ENCODE measurements around the gene CACNA1C. TPM values are rescaled to one million over a fixed set of nuclear protein-coding genes. Genes with fewer than 3 reads are reported as not detected.

CACNA1C gene
- total RNA-seq, 4 donors from 2014 or later, result 2.9 to 5.3 (median 4.3) TPM

DNA sequence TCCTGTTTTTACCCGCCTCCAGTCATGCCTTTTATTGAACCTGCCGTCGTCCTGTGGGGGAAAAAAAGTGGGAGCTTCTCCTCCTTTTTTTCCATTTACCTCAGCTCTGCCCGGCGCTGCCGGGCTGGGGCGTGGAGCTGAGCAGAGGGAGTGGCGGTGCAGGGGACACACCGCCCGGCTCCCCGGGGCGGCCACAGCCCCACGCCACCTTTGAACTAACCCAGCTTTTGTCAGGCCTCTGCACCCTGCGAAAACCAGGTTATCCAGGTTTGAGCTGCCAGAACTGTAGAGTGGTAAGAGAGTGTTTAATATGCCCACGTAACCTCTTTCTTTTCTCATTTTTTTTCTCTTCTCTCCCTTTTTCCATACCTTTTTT, 581.0 kb downstream of the CACNA1C start:
- TF ChIP-seq CTCF (IDR thresholded peaks at IDR 0.05; ENCODE audit: low read depth), result no peak

DNA sequence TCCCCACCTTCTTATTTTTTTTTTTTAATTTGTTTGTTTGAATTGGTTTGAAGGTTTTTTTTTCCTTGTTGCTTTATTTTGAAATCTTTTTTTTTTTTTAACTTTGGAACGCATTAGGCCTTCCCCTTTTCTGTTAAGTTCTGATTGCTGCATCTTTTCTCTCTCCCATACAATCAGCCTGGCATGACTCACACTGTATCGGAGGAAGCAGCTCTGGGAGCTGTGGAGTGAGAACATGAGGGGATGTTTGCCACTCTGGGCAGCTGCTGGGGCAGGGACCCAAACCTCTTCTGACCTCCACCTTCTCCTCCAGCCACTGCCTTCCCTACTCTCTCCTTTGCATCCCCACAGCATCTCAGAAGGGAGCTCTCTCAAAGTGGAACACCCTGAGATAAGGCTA, 581.7 kb downstream of the CACNA1C start:
- no peak for TF ChIP-seq CTCF (IDR thresholded peaks at IDR 0.05; ENCODE audit: low read depth)

GRCh38 chr12:2636741-2637340, 584.1 kb downstream of the CACNA1C start:
- no peak for TF ChIP-seq CTCF (IDR thresholded peaks at IDR 0.05; ENCODE audit: low read depth)

GRCh38 chr12:2637371-2637770, 584.6 kb downstream of the CACNA1C start:
- TF ChIP-seq CTCF (IDR thresholded peaks at IDR 0.05; ENCODE audit: low read depth), result no peak

DNA sequence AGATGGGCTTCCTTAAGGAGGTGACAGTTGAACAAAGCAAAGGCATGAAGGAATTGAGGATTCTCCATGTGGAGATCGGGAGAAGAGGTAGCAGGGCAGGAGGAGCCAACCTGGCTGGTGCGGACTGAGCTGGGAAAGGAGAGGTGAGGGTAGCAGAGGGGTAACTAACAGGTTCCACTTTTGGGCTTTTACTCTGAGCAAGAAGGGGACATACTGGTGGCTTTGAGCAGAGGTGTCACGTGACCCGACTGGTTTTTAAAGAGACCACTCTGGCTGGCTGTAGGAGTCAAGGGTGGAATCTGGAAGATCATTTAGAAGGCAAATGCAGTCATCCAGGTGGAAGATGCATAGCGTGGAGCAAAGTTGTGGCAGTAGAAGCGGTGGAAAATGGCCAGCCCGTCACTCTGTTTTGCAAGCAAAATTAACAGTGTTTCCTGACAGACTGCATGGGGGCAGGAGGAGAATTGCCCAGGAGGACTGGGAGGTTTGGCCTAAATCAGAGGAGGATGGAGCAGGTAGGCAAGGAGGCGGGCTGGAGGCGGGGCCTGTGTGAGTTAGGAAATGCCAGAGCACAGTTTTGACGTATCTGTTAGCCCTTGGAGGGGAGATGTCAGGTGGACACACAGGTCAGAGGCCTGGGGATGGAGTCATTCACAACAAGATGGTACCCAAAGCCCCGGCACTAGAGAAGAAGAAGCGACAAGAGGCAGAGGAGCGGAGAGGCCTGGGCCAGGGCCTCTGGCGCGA, 585.7 kb downstream of the CACNA1C start:
- no peak for TF ChIP-seq CTCF (IDR thresholded peaks at IDR 0.05; ENCODE audit: low read depth)

DNA sequence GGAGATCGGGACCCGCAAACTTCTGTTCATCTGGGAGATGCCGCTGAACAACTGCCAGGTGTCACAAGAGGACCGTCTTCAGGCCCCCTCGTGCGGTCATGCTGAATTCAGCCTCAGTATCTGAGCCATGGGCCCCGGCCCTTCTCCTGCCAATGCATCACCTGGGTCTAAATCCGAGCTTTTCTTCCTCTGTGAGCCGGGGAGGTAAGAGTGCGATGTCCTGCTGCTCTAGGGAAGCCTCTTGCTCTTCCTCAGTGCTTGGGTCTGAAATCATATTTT, 586.2 kb downstream of the CACNA1C start:
- no peak for TF ChIP-seq CTCF (IDR thresholded peaks at IDR 0.05; ENCODE audit: low read depth)

GRCh38 chr12:2640281-2640680, 587.5 kb downstream of the CACNA1C start:
- TF ChIP-seq CTCF (IDR thresholded peaks at IDR 0.05; ENCODE audit: low read depth), result no peak
